ENCODE measurements around the gene RAB42.

RAB42 gene

GRCh38 chr1:28591708-28592320 lies at the start of gene RAB42:
Gene RAB42, plus strand, starts transcription at chr1:28592265. Its CDS starts 247 bp downstream, at chr1:28592512.
- no peak for DNase-seq (ENCODE audit: low read depth)
- TF ChIP-seq CTCF (IDR thresholded peaks at IDR 0.05; ENCODE audit: control insufficient read depth, extremely low read depth, insufficient read depth): no peak
- no peak within 1 kb of the TSS for H3K4me3 ChIP-seq (ENCODE audit: low read depth, low read length)

- no peak for TF ChIP-seq CTCF (IDR thresholded peaks at IDR 0.05; ENCODE audit: control insufficient read depth, extremely low read depth, insufficient read depth)
- DNase-seq (ENCODE audit: low read depth): no peak
Observed at GRCh38 chr1:28545246-28545628, 46.8 kb upstream of the RAB42 start.

GRCh38 chr1:28548318-28548717 lies 43.7 kb upstream of the RAB42 start:
- no peak for TF ChIP-seq CTCF (IDR thresholded peaks at IDR 0.05; ENCODE audit: control insufficient read depth, extremely low read depth, insufficient read depth)
- DNase-seq (ENCODE audit: low read depth): no peak
- no peak overlapping the region for H3K4me3 ChIP-seq (ENCODE audit: low read depth, low read length)

More at GRCh38 chr1:28545246-28545628, 46.8 kb upstream of the RAB42 start:
- no peak overlapping the region for H3K4me3 ChIP-seq (ENCODE audit: low read depth, low read length)

GRCh38 chr1:28551381-28551780 lies 40.7 kb upstream of the RAB42 start:
- H3K4me3 ChIP-seq (ENCODE audit: low read depth, low read length): no peak overlapping the region
- TF ChIP-seq CTCF (IDR thresholded peaks at IDR 0.05; ENCODE audit: control insufficient read depth, extremely low read depth, insufficient read depth): no peak
- no peak for DNase-seq (ENCODE audit: low read depth)

- H3K4me3 ChIP-seq (ENCODE audit: low read depth, low read length): peak within 1 kb of the TSS; percentile 85
- TF ChIP-seq CTCF (IDR thresholded peaks at IDR 0.05; ENCODE audit: control insufficient read depth, extremely low read depth, insufficient read depth): no peak
- peak; percentile 92 for DNase-seq (ENCODE audit: low read depth)
Observed at GRCh38 chr1:28552758-28553663, 39.1 kb upstream of the RAB42 start, which contains the start of gene TRNAU1AP. Gene TRNAU1AP, plus strand, starts transcription at chr1:28553085. Its CDS starts 26 bp downstream, at chr1:28553111.

GRCh38 chr1:28560886-28561285 lies 31.2 kb upstream of the RAB42 start:
- no peak for DNase-seq (ENCODE audit: low read depth)
- no peak overlapping the region for H3K4me3 ChIP-seq (ENCODE audit: low read depth, low read length)
- no peak for TF ChIP-seq CTCF (IDR thresholded peaks at IDR 0.05; ENCODE audit: control insufficient read depth, extremely low read depth, insufficient read depth)
